KOPT-K1 (cell line): ENCODE measurements around the gene ITGAD.

Experiments
- H3K27ac ChIP-seq: fragments of 200-600 bp; sonication (generic); 2 replicates; pipeline ENCODE4 v1.5.1; 2016; ENCODE audit warnings: antibody characterized with exemption, mild to moderate bottlenecking, low read depth, low read length; ENCODE audit not compliant: poor library complexity, severe bottlenecking
- H3K36me3 ChIP-seq: fragments of 200-600 bp; sonication (generic); 2 replicates; pipeline ENCODE4 v1.5.1; 2017; ENCODE audit warnings: antibody characterized with exemption, mild to moderate bottlenecking, low read length, moderate library complexity; ENCODE audit not compliant: insufficient read depth
- H3K9me3 ChIP-seq: fragments of 200-600 bp; sonication (generic); 2 replicates; pipeline ENCODE4 v1.5.1; 2017; ENCODE audit warnings: antibody characterized with exemption, low read length, mild to moderate bottlenecking; ENCODE audit not compliant: insufficient read depth, poor library complexity, severe bottlenecking

Gene ITGAD

DNA sequence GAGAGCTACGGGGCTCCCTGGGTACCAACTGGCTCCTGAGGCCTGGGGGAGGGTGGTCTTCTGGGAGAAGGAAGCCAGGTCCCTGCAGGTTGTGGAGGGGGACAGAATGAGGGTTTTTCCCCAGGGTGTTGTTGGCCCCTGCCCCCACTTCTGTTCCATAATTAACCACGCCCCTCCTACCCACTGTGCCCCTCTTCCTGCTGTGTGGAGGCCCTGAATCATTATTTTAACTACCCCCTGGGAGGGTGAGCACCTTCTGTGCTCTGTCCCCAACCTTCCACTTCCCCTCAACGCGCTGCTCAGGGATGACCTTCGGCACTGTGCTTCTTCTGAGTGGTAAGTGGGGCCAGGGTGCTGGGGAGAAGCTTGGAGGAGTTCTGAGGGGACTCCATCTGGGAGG, at the start of gene ITGAD:
TSS of gene ITGAD (plus strand) at position 280 of the 400 bp plus-strand sequence. CDS start at position 306, 26 bp downstream.
- Histone ChIP-seq H3K36me3 (no peaks in the 10 kb centered on the region), H3K9me3 (no peaks in the 10 kb centered on the region), H3K27ac (no peak within 1 kb of the TSS)

- Histone ChIP-seq H3K9me3 (no peaks in the 10 kb centered on the region), H3K36me3 (no peaks in the 10 kb centered on the region), H3K27ac (no peak overlapping the region)
Measured at GRCh38 chr16:31344712-31345111, 48.4 kb upstream of the ITGAD start.

GRCh38 chr16:31347445-31347844, 45.7 kb upstream of the ITGAD start:
- no peak overlapping the region for H3K27ac ChIP-seq
- H3K36me3 ChIP-seq, result no peaks in the 10 kb centered on the region
- no peaks in the 10 kb centered on the region for H3K9me3 ChIP-seq

- no peak overlapping the region for H3K27ac ChIP-seq
- no peaks in the 10 kb centered on the region for H3K36me3 ChIP-seq
- no peaks in the 10 kb centered on the region for H3K9me3 ChIP-seq
Measured at GRCh38 chr16:31348579-31348978, 44.6 kb upstream of the ITGAD start.

- H3K27ac ChIP-seq, result no peak overlapping the region
- no peaks in the 10 kb centered on the region for H3K36me3 ChIP-seq
- H3K9me3 ChIP-seq, result no peaks in the 10 kb centered on the region
Measured at GRCh38 chr16:31350275-31351005, 42.7 kb upstream of the ITGAD start.

DNA sequence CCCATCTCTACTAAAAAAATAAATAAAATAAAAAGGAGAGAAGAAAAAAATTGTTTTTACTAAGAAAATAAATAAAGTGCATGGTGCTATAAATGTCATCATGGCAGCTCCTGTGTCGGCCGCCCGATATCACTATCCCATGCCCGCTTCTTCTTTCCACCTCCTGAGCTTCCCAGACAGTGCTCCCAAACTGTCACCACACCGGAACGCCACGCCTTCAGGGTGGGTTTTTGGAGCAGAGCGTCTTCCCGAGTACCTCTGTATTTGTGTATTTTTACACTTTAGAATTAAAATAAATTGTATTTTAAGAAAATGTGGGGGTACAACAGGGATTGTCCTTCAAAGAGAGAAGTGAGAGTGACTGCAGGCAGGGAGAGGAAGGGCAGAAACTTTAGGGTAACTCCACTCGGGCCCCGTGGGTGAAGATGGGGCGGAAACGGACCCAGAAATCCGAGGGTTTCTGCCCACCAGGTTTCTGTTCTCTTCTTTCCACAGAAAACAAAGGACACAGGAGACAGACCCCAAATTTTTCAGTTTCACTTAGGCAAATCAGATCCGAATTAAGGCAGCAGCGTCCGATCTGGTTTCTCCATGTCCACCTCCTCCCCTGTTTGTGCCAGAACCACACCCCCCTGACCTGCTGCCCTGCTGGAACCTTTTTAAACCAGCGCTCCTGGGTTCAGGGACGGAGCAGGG, 41.7 kb upstream of the ITGAD start:
- no peaks in the 10 kb centered on the region for H3K36me3 ChIP-seq
- no peak overlapping the region for H3K27ac ChIP-seq
- H3K9me3 ChIP-seq, result no peaks in the 10 kb centered on the region

- Histone ChIP-seq H3K36me3 (no peaks in the 10 kb centered on the region), H3K27ac (no peak overlapping the region), H3K9me3 (no peaks in the 10 kb centered on the region)
Measured at GRCh38 chr16:31351942-31352325, 41.2 kb upstream of the ITGAD start.

DNA sequence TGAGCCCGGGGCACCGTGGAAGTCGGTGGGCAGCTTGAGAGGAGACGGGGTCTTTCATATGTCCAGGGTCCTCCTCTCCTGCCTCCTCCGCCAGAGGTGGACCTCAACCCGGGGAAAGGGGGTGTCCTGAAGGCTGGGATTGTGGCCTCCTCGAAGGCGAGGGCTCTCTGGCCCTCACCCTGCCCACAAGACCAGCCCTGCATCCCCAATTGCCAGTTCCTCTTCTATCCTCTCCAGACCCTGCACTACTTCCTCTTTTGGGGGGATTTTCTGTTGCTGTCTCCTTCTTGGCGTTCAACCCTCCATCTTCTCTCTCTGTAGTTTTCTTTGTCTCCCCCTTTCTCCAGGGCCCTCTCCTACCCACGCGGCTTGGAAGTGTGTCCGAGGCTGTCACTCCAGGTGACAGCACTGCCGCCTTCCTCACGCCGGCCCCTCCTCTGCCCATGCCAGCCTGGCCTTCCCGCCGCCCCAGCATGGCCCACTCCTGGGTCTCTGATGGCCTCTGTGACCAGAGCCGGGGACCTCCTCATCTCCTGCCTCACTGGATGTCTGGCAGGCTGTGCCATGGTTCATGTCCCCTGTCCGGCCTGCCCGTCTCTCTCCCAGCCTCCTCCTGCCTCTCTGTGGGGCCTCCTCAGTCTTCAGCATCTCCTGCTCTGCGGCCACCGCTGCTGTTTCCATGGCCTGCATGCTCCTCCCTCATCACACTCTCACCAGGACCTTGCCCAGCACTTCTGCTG, 40.6 kb upstream of the ITGAD start:
- H3K36me3 ChIP-seq, result no peaks in the 10 kb centered on the region
- no peaks in the 10 kb centered on the region for H3K9me3 ChIP-seq
- no peak overlapping the region for H3K27ac ChIP-seq

DNA sequence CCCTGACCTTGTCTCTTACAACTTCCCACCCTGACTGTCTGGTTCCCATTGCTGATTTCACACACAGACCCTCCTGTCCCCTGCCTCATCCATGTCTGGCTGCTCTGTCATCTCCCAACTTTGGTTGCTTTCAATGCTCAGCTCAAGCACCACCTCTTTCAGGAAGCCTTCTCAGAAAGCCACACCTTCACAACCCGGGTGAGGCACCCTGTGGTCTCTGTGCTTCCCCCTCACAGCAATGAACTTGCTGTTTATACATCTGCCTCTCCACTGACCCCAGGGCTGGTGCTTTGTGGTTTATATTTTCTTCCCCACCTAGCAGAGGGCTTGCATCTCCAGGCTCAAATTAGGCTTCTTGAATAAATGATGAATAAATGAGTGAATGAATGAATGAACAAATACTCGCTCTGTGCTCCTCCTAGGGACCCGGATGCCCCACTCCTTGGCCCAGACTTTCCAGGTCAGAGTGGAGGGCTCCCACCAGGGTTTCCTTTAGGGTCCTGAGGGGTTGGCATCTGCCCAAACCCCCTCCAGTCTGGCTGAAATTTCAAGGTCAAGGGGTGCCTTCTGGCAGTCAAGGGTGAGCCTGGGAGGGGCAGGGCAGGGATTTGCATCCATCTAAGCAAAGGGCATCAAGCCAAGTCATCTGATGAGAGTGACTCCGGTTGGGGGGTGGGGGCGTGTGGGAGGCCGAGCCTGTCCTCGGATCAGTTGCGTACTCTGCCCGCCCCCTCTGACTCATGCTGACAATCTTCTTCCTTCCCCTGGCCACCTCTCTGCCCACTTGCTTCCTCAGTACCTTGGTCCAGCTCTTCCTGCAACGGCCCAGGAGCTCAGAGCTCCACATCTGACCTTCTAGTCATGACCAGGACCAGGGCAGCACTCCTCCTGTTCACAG, 38.5 kb upstream of the ITGAD start, which contains the start of gene ITGAX:
TSS of gene ITGAX (plus strand) at position 783 of the 898 bp plus-strand sequence. CDS start at position 862, 79 bp downstream.
- Histone ChIP-seq H3K27ac (no peak within 1 kb of the TSS), H3K36me3 (no peaks in the 10 kb centered on the region), H3K9me3 (no peaks in the 10 kb centered on the region)

- Histone ChIP-seq H3K36me3 (no peaks in the 10 kb centered on the region), H3K27ac (no peak overlapping the region), H3K9me3 (no peaks in the 10 kb centered on the region)
Measured at GRCh38 chr16:31355431-31356100, 37.6 kb upstream of the ITGAD start.

GRCh38 chr16:31356566-31357323, 36.4 kb upstream of the ITGAD start:
- Histone ChIP-seq H3K27ac (no peak overlapping the region), H3K9me3 (no peaks in the 10 kb centered on the region), H3K36me3 (no peaks in the 10 kb centered on the region)

DNA sequence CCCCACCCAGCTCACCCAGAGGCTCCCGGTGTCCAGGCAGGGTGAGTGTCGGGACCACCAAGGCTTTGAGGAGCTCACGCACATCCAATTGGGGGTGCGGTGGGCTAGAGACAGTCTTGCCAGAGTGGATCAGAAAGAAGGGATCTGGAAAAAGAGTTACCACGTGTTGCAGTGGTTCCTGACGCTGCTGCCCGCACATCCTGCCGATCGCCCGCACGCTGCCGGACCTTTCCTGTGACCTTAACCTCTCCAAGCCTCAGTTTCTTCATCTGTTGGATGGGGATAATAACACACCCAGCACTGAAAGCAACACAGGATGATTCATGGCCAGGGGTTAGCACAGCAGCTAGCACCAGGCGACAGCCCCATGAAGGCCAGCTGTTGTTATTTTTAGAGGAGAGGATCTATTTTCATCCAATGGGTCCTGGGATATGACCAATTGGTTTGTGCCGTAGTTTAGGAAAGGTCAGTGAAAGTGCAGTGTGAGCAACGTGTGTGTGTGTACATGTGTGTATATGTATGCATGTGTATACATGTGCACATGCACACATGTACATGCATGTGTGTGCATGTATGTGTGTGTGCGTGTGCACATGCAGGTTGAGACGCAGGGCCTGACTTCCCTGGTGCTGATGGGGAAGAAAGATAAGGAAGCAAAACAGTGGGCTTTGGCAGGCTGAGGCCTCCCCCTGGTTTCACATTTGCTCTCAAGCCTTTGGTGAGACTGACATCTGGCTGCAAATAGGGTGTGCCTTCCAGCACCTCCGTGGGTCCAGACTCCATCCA, 35.6 kb upstream of the ITGAD start:
- Histone ChIP-seq H3K27ac (no peak overlapping the region), H3K9me3 (no peaks in the 10 kb centered on the region), H3K36me3 (no peaks in the 10 kb centered on the region)

- Histone ChIP-seq H3K9me3 (no peaks in the 10 kb centered on the region), H3K36me3 (no peaks in the 10 kb centered on the region), H3K27ac (no peak overlapping the region)
Measured at GRCh38 chr16:31360251-31360650, 32.9 kb upstream of the ITGAD start.
